SW 1271 (cell line): ENCODE results near the gene ZNF19.
A peak's percentile ranks its signal among the peaks of the same experiment; 100 is the strongest.
"Not testable (repeated sequence)": the region's sequence is repeated elsewhere in the genome, so short reads cannot be mapped to it uniquely, and the experiment has no call there.

Source experiments
- DNase-seq, 2 experiments: peaks; one replicate each; lab custom pipeline; 2025; lab: John Stamatoyannopoulos, UW

The ZNF19 gene

GRCh38 chr16:71489122-71489521, at the start of gene ZNF19:
Gene ZNF19, minus strand, starts transcription at chr16:71489324. Its CDS starts 7,210 bp downstream, at chr16:71482114.
- DNase-seq, result no peak

DNA sequence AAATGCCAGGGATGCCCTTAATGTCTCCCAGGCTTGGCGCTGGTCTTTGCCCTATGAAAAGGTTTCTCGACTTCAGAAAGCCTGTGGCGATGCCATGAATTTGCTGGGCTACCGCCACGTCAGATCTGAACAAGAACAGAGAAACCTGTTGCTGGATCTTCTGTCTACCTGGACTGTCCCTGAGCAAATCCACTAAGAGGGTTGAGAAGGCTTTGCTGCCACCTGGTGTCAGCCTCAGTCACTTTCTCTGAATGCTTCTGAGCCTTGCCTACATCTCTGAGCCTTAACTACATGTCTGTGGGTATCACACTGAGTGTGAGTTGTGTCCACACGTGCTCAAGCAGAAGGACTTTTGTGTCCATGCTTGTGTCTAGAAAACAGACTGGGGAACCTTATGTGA, 48.5 kb upstream of the ZNF19 start:
- peak in 1 of 2 experiments; percentile 36 for DNase-seq

DNA sequence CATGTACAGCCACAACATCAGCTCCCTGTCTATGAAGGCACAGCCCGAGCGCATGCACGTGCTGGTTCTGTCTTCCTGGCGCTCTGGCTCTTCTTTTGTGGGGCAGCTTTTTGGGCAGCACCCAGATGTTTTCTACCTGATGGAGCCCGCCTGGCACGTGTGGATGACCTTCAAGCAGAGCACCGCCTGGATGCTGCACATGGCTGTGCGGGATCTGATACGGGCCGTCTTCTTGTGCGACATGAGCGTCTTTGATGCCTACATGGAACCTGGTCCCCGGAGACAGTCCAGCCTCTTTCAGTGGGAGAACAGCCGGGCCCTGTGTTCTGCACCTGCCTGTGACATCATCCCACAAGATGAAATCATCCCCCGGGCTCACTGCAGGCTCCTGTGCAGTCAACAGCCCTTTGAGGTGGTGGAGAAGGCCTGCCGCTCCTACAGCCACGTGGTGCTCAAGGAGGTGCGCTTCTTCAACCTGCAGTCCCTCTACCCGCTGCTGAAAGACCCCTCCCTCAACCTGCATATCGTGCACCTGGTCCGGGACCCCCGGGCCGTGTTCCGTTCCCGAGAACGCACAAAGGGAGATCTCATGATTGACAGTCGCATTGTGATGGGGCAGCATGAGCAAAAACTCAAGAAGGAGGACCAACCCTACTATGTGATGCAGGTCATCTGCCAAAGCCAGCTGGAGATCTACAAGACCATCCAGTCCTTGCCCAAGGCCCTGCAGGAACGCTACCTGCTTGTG, 47.8 kb upstream of the ZNF19 start:
- no peak for DNase-seq

- no peak for DNase-seq
Observed at GRCh38 chr16:71532366-71532765, 43.2 kb upstream of the ZNF19 start.

DNA sequence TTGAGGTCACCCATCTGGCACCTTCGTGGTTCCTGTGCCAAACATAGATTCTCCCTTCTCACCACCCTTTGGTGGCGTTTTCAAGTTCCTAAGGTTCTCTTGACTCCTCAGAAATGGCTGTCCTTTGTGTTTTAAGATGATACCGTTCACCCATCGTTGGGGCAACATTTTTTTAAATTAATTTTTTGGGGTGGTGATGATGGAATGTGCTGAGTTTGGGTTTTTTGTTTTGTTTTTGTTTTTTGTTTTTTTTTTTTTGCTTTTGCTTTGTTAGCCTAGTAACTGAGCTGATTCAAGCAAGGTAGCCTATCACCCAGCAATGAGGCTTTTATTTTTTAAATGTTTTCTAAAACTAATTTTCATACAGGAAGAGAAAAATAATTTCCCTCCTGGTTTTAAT, 39.7 kb upstream of the ZNF19 start:
- no peak for DNase-seq

DNA sequence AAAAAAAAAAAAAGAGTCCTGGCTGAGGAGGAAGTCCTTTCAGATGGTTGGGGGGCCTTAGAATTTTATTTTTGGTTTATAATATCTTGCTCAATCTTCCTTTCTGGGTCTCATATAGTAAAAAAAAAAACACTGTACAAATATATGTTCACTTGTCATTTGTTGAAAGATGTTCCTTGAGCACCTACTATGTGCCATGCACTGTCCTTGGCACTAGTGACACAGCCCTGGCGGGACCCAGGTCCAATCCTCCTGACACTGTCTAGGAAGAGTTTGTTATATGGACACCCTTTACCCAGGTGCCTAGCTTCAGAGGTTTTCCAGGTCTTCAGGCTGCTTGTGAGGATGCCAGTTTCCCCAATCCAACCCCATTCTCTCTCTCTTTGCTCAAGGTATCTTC, 39.1 kb upstream of the ZNF19 start:
- no peak for DNase-seq

DNA sequence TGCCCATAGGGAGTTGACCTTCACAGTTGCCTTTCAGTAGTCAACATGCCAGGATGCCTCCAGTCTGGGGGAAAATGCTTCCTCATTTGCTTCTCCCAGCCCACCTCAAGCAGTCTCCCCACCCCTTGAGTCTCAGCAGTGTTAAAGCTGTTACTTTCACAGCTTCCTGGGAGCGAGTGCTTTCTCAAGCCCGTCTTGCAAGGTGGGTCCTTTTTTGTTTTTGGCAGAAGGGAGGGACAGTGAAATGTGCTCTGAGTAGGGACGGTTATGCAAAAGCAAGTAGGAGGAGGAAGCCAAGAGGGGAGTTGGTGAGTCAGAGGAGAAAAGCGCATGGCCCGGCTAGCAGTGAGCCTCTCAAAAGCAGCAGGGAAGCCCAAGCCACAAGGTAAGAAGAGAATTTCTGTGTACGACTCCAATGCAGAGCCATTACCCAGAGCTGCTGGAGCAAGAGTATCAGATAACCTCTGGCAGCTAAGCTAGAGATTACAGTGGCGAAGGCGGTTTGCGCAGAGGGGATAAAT, 37.0 kb upstream of the ZNF19 start, which contains the start of gene CHST4:
Gene CHST4 (plus strand): TSS at position 316 of the 521 bp plus-strand sequence. CDS start 10,252 bp downstream, outside the sequence.
- no peak for DNase-seq

GRCh38 chr16:71524566-71525553, 35.7 kb upstream of the ZNF19 start:
- DNase-seq, result no peak

DNA sequence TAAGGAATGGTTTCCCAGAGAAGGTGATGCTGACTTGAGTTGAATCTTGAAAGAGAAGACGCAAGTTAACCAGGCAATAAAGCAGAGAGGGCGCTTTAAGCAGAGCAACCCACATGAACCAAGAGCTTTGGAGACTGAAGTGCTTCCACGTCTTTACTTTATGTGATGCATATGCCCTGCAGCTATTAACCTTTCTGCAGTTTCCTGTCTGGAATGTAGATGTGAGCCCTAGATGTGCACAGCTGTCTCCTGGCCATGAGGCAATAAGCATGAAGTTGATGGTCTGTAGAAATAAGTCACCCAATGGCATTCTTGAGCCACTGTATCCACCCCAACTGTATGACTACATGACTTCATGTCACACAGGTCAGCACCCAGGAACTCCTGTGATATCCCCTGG, 31.4 kb upstream of the ZNF19 start:
- DNase-seq, result no peak

GRCh38 chr16:71515026-71515425, 25.9 kb upstream of the ZNF19 start:
- DNase-seq, result no peak

DNA sequence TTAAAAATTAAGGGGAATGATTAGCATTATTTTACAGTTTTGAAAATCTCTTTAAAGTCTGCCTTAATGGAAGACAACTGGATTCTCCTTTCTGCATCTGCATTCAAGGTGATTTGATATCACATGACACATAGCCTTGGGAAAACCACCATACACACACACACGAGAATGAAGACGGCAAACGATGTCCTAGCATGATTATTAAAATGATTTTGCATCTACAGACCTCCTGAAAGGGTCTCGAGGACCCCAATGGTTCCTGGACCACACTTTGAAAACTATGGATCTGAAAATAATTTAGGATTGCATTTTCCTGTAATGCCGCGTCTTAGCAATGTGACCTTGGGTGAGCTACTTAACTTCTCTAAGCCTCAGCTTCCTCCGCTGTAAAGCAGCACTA, 25.4 kb upstream of the ZNF19 start:
- DNase-seq, result no peak

DNA sequence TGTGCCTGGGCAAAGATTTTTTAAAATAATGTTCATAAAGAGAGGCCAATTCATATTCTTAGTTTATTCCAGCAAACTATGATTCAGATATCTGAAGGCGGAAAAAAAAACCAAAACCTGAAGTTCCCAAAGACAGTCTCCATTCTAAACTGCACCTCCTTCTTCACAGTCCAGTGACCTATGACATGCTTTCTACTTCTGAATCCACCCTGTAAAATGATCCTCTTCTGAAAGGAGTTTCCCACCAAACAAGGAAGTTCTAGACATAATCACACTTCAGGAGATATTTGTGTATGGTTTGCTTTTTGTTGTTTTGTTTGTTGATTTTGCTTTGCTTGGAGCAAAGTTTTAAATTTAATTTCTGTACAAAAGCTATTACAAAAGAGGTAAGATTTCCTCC, 24.2 kb upstream of the ZNF19 start:
- no peak for DNase-seq

GRCh38 chr16:71507061-71507460, 17.9 kb upstream of the ZNF19 start:
- DNase-seq, result no peak

DNA sequence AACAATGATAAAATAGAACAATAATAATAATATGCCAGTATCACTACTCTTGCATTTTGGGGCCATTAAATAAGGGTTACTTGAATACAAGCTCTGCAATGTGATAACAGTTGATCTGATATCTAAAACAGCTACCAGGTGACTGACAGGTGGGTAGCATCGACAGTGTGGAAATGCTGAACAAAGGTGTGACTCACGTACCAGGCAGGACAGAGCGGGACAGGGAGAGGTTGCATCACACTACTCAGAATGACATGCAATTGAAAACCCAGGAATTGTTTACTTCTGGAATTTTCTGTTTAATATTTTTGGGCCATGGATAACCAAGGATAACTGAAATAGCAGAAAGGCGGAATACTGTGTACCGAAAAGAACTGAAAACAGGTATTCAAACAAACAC, 15.8 kb upstream of the ZNF19 start:
- no peak for DNase-seq

DNA sequence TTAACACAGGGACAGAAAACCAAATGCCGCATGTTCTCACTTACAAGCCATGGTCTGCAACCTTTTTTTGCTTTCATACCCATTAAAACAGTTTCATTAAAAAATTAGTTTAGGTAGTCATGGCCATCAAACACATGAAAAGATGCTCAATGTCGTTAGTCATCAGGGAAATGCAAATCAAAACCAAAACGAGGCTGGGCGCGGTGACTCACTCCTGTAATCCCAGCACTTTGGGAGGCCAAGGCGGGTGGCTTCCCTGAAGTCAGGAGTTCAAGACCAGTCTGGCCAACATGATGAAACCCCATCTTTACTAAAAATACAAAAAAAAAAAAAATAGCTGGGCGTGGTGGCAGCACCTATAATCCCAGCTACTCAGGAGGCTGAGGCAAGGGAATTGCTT, 14.9 kb upstream of the ZNF19 start:
- DNase-seq, result not testable (repeated sequence)

DNA sequence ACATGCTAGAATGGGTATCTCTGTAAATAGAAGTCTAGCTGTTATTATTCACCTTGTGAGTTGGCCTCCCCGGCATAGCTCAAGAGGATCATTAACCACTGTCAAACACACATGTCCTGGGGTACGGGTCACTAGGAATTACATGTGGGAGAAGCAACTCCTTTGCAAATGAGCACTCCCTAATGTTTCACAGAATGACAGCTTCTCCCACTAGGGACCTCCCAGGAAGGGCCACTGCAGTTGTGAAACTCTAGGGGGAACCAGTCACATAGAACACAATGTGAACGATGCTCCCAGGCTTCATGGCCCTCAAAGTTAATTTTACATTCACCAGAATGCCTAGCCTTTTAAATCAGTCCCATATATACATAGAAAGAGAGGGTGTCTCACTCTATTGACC, 12.4 kb upstream of the ZNF19 start:
- DNase-seq, result no peak

DNA sequence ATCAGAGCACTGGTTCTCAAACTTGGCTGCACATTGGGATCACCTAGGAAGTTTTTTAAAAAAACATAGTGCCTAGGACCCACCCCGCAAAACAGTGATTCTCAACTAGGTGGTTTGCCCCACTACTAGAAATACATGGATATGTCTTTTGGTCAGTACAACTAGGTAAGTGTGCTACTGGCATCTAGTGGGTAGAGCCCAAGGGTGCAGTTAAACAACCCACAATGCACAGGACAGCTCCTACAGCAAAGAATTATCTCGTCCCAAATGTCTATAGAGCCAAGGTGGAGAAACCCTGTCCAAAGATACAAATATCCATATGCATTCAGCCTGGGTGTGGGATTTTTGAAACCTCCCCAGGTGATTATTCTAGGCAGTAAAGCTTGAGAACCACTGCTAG, 11.8 kb upstream of the ZNF19 start:
- DNase-seq, result no peak

DNA sequence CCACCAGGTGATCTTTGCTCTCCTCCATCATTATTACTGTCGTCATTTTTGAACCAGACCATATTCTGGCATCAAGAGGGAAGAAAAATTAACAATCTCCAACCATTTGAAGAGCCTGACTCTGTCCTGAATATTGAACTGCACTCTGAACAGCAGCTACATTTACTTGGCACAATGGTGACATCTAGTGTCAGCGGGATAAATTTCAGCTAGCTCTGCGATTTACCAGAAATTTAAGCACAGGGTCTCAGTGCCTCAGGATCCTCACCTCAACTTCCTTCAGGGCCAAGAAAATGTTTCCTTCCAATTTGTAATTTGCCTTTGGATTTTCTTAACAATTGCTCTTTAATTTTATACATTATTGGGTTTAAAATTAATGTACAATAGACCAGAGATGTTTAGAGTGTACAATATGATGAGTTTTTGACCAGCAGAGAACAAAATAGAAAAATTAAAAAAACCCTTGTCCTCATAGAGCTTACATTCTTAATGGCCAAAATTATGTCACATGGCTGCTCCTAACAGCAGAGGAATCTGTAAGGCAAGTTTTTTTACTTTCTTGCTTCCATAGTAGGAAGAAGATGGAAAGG, 10.7 kb upstream of the ZNF19 start:
- peak in 1 of 2 experiments; percentile 56 for DNase-seq

GRCh38 chr16:71498031-71498430, 8.9 kb upstream of the ZNF19 start:
- no peak for DNase-seq

DNA sequence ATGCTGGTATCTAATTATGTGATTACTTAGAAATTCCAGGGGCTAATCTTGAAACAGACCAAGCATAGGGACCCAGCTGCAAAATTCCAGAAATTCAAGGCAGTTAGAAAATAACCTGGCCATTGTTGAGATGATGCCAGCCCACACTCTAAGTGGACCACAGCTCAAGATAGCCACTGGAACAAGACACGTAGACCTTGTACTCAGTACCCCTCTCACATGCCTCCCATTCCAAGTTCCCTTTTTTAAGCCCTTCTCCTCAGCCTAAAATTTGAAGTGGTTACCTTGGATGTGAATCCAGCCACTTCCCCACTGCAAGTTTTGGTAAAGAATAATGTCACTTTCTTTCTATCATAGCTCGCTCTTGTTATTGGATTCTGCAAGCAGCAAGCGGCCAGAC, 4.1 kb upstream of the ZNF19 start:
- DNase-seq, result no peak

DNA sequence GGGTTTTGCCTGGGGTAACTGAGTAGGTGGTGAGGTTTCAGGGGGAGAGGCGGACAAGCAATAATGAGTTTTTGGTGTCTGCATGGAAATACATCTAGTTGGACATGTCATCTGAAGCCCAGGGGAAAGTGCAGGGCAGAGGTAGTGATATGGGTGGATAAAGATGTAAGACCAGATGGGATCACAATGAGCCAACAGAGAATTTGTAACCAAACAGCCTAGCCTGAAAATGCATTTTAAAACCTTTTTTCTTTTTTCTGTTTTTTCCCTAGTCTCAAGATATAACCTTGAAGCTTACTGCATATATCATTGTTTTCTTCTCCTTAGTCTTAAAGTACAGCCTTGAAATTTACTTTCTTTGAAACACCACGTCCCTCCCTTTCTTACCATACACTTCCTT, 3.7 kb upstream of the ZNF19 start:
- no peak for DNase-seq

- no peak for DNase-seq
Observed at GRCh38 chr16:71491054-71491453, 1.9 kb upstream of the ZNF19 start.
